Head of caudate nucleus (tissue), 42 donors: Measurements from ENCODE around the gene PLSCR4.

Experiments
- DNase-seq, 42 donors: peaks; one replicate each; pipeline versions ENCODE4 v3.0.0 to v3.0.0-alpha.2; 2020 to 2021; ENCODE audit warnings: mixed read lengths in 7 of 42
- intact Hi-C: fragments of 100-400 bp; cut with DNase I; formaldehyde crosslinking; loops from one replicate; pipeline ENCODE4 v1.15.0; 2022

PLSCR4 gene

DNA sequence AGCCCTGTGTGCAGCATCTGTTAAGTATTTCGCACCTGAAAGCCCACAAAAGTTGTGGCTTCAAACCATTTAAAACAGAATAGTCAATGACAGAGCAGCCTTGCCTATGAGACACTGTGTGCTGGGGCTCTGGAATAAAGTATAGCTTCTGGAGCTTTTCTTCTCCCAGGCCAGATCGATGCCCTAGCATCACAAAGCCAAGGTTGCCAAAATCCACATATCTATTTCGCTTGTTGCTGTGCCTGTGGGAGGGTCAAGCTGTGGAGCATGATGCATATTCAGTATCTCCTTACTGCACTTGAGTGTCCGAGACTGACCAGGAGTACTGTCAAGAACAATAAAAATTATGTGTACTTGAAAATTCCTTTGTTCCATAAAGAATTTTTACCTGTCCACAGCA, 97.5 kb downstream of the PLSCR4 start:
- no peak for DNase-seq
- intact Hi-C loops: no loop called here

GRCh38 chr3:146152834-146153233, 98.1 kb downstream of the PLSCR4 start:
- intact Hi-C loops: no loop called here
- peak in 3 of 42 donors; percentile 4 to 10 (median 7) for DNase-seq

- no peak for DNase-seq
- intact Hi-C loops: no loop called here
Measured at GRCh38 chr3:146148468-146148931, 102.4 kb downstream of the PLSCR4 start.

- no peak for DNase-seq
- intact Hi-C loops: no loop called here
Measured at GRCh38 chr3:146145642-146146041, 105.3 kb downstream of the PLSCR4 start.

GRCh38 chr3:146142757-146143156, 108.1 kb downstream of the PLSCR4 start:
- DNase-seq: peak in 1 of 42 donors; percentile 22
- intact Hi-C loops: no loop called here
